ENCODE data around the gene REXO4. TPM values are rescaled to one million over a fixed set of nuclear protein-coding genes. Genes with fewer than 3 reads are reported as not detected.

Gene REXO4
- total RNA-seq, 1 donor from 2014 or later: 26.1 TPM

- Mint-ChIP-seq H3K4me3 (no peak overlapping the region), H3K4me1 (no peaks in the 10 kb centered on the region), H3K36me3 (no peaks in the 10 kb centered on the region), H3K9me3 (no peaks in the 10 kb centered on the region), H3K27me3 (ENCODE audit: low read depth) (no peaks in the 10 kb centered on the region), H3K27ac (no peak overlapping the region)
- TF ChIP-seq CTCF (IDR thresholded peaks at IDR 0.05; ENCODE audit: unreplicated experiment): no peak
- DNase-seq (ENCODE audit: low spot score in 2 of 2, unreplicated experiment in 2 of 2): no peak
Observed at GRCh38 chr9:133439337-133439736, 21.5 kb upstream of the REXO4 start.

- Mint-ChIP-seq H3K27ac (no peak overlapping the region), H3K9me3 (no peaks in the 10 kb centered on the region), H3K36me3 (no peaks in the 10 kb centered on the region), H3K27me3 (ENCODE audit: low read depth) (peaks cover under 1% of the 10 kb centered on the region), H3K4me1 (no peaks in the 10 kb centered on the region), H3K4me3 (no peak overlapping the region)
- no peak for TF ChIP-seq CTCF (IDR thresholded peaks at IDR 0.05; ENCODE audit: unreplicated experiment)
- no peak for DNase-seq (ENCODE audit: low spot score in 2 of 2, unreplicated experiment in 2 of 2)
Observed at GRCh38 chr9:133437753-133438531, 20.1 kb upstream of the REXO4 start.

GRCh38 chr9:133436681-133437080, 18.9 kb upstream of the REXO4 start:
- Mint-ChIP-seq H3K27ac (no peak overlapping the region), H3K9me3 (no peaks in the 10 kb centered on the region), H3K27me3 (ENCODE audit: low read depth) (peaks cover 5% of the 10 kb centered on the region), H3K4me3 (no peak overlapping the region), H3K4me1 (no peaks in the 10 kb centered on the region), H3K36me3 (no peaks in the 10 kb centered on the region)
- TF ChIP-seq CTCF (IDR thresholded peaks at IDR 0.05; ENCODE audit: unreplicated experiment): no peak
- no peak for DNase-seq (ENCODE audit: low spot score in 2 of 2, unreplicated experiment in 2 of 2)

- H3K27me3 Mint-ChIP-seq (ENCODE audit: low read depth): peaks cover 14% of the 10 kb centered on the region
- H3K36me3 Mint-ChIP-seq: no peaks in the 10 kb centered on the region
- no peak overlapping the region for H3K4me3 Mint-ChIP-seq
- peaks cover 2% of the 10 kb centered on the region for H3K4me1 Mint-ChIP-seq
- H3K9me3 Mint-ChIP-seq: no peaks in the 10 kb centered on the region
- no peak for TF ChIP-seq CTCF (IDR thresholded peaks at IDR 0.05; ENCODE audit: unreplicated experiment)
- no peak for DNase-seq (ENCODE audit: low spot score in 2 of 2, unreplicated experiment in 2 of 2)
- no peak overlapping the region for H3K27ac Mint-ChIP-seq
Observed at GRCh38 chr9:133433351-133433843, 15.6 kb upstream of the REXO4 start.

- TF ChIP-seq CTCF (IDR thresholded peaks at IDR 0.05; ENCODE audit: unreplicated experiment): no peak
- no peaks in the 10 kb centered on the region for H3K9me3 Mint-ChIP-seq
- H3K27ac Mint-ChIP-seq: no peak overlapping the region
- peaks cover 3% of the 10 kb centered on the region for H3K36me3 Mint-ChIP-seq
- H3K4me1 Mint-ChIP-seq: peaks cover 4% of the 10 kb centered on the region
- no peak for DNase-seq (ENCODE audit: low spot score in 2 of 2, unreplicated experiment in 2 of 2)
- peaks cover 30% of the 10 kb centered on the region for H3K27me3 Mint-ChIP-seq (ENCODE audit: low read depth)
- peak overlapping the region; percentile 22 for H3K4me3 Mint-ChIP-seq
Observed at GRCh38 chr9:133430244-133430643, 12.4 kb upstream of the REXO4 start.

Data from mesothelial cell of epicardium (in vitro differentiated cells).